Astrocyte (in vitro differentiated cells and primary cell): ENCODE measurements around the gene SELENOW. TPM values are rescaled to one million over a fixed set of nuclear protein-coding genes. Genes with fewer than 3 reads are reported as not detected.

ENCODE experiments used
- DNase-seq: peaks from one replicate; pipeline ENCODE4 v3.0.0-alpha.2; 2010; ENCODE audit warnings: low read depth
- FAIRE-seq: peaks from 2 replicates; lab custom pipeline; 2011; peaks lifted over from hg19 to GRCh38; lab: Jason Lieb, UNC
- H2AFZ ChIP-seq: 2 replicates; pipeline ENCODE4 v1.6.0; 2012; ENCODE audit warnings: low read depth, low read length, inconsistent platforms
- H3K27ac ChIP-seq: 2 replicates; pipeline ENCODE4 v1.5.1; 2011; ENCODE audit warnings: low read depth, low read length, inconsistent platforms
- H3K27me3 ChIP-seq: 2 replicates; pipeline ENCODE4 v1.6.0; 2011; ENCODE audit warnings: low read length, inconsistent platforms; ENCODE audit not compliant: insufficient read depth
- H3K36me3 ChIP-seq: 2 replicates; pipeline ENCODE4 v1.5.1; 2011; ENCODE audit warnings: low read length, inconsistent platforms; ENCODE audit not compliant: insufficient read depth
- H3K4me1 ChIP-seq: 2 replicates; pipeline ENCODE4 v1.5.1; 2011; ENCODE audit warnings: low read length, inconsistent platforms; ENCODE audit not compliant: insufficient read depth
- H3K4me2 ChIP-seq: 2 replicates; pipeline ENCODE4 v1.6.0; 2012; ENCODE audit warnings: low read length, inconsistent platforms
- H3K4me3 ChIP-seq: 2 replicates; pipeline ENCODE4 v1.5.1; 2011; ENCODE audit warnings: low read depth, mild to moderate bottlenecking, low read length, inconsistent platforms; ENCODE audit not compliant: insufficient read depth
- H3K79me2 ChIP-seq: 2 replicates; pipeline ENCODE4 v1.6.0; 2012; ENCODE audit warnings: mild to moderate bottlenecking, low read length, inconsistent platforms; ENCODE audit not compliant: insufficient read depth
- H3K9ac ChIP-seq: 2 replicates; pipeline ENCODE4 v1.6.0; 2012; ENCODE audit warnings: mild to moderate bottlenecking, low read length, inconsistent platforms
- H3K9me3 ChIP-seq: 2 replicates; pipeline ENCODE4 v1.5.1; 2012; ENCODE audit warnings: low read depth, mild to moderate bottlenecking, low read length, inconsistent platforms; ENCODE audit not compliant: insufficient read depth
- H4K20me1 ChIP-seq: 2 replicates; pipeline ENCODE4 v1.6.0; 2012; ENCODE audit warnings: low read length, inconsistent platforms; ENCODE audit not compliant: insufficient read depth
- H3K27ac Mint-ChIP-seq: one replicate; pipeline ENCODE4 v1.8.0; 2021; ENCODE audit warnings: mild to moderate bottlenecking, mixed read lengths; ENCODE audit not compliant: unreplicated experiment
- H3K27me3 Mint-ChIP-seq: one replicate; pipeline ENCODE4 v1.8.0; 2021; ENCODE audit warnings: low read depth, mixed read lengths; ENCODE audit not compliant: unreplicated experiment
- H3K36me3 Mint-ChIP-seq: one replicate; pipeline ENCODE4 v1.8.0; 2021; ENCODE audit warnings: low read depth, mixed read lengths; ENCODE audit not compliant: unreplicated experiment
- H3K4me1 Mint-ChIP-seq: one replicate; pipeline ENCODE4 v1.8.0; 2021; ENCODE audit warnings: low read depth, mixed read lengths; ENCODE audit not compliant: unreplicated experiment
- H3K4me3 Mint-ChIP-seq: one replicate; pipeline ENCODE4 v1.8.0; 2021; ENCODE audit warnings: mild to moderate bottlenecking, moderate library complexity, mixed read lengths; ENCODE audit not compliant: unreplicated experiment
- H3K9me3 Mint-ChIP-seq: one replicate; pipeline ENCODE4 v1.8.0; 2021; ENCODE audit warnings: mild to moderate bottlenecking, mixed read lengths; ENCODE audit not compliant: unreplicated experiment
- EZH2 ChIP-seq: IDR thresholded peaks from 2 replicates; pipeline ENCODE4 v1.6.1; 2012; ENCODE audit warnings: mild to moderate bottlenecking, low read length, inconsistent platforms; ENCODE audit not compliant: insufficient read depth
- total RNA-seq: library from RNA; stranded (reverse); gene quantifications from 2 replicates; pipeline ENCODE4 v1.2.1, GENCODE V29; 2021
- TF ChIP-seq, protein P1 (sequence below): IDR thresholded peaks from 2 replicates; pipeline ENCODE4 v1.5.1; 2011; ENCODE audit warnings: low read depth, mild to moderate bottlenecking, inconsistent platforms, low read length, moderate library complexity; ENCODE audit not compliant: insufficient read depth

The SELENOW gene
- total RNA-seq, 1 donor from 2014 or later = 279 TPM

DNA sequence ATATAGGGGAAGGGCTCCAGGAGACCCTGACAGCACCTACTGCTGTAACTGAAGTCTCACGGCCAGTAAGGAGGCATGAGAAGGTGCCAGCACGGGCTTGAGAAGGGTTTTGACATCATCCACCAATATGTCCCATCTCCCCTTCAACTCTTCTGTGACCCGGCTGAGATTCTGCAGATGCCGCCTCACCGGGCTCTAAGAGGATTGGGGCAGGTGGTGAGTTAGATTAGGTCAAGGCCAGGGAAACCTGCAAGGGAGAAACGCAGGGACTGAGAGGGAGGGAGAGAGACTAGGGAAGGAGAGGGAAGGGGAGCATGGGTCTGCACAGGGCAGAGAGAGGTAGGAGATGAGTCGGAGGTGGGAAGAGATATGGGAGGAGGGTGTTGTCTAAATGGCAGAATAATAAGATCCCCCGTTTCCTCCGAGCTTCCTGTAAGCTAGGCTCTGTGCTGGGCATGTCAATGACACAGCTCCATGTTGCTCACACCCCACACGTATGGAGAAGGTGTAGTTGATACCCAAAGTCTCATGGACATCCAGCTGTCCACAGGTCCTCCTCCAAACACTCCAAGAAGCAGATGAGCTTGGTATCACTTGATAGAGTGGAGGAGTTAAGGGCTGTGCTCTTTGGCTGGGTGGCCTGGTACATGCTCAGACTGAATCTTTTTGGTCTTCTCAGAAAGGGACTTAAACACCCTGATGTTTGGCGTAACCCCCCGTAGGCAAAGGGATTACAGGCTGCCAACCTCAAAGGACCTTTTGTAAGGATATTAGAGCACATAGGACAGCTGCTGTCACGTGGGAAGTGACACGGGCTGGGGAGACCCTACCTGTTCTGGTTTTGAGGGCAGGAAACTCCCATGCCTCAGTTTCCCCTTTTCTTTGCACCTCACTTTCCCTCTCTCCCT lies 19.7 kb downstream of the SELENOW start:
- H3K9me3 Mint-ChIP-seq = peaks cover 10% of the 10 kb centered on the region
- H3K27me3 ChIP-seq = no peaks in the 10 kb centered on the region
- no peaks in the 10 kb centered on the region for H3K79me2 ChIP-seq
- peaks cover 1% of the 10 kb centered on the region for H3K4me1 Mint-ChIP-seq
- TF ChIP-seq EZH2 = no peak
- TF ChIP-seq, protein P1, sequence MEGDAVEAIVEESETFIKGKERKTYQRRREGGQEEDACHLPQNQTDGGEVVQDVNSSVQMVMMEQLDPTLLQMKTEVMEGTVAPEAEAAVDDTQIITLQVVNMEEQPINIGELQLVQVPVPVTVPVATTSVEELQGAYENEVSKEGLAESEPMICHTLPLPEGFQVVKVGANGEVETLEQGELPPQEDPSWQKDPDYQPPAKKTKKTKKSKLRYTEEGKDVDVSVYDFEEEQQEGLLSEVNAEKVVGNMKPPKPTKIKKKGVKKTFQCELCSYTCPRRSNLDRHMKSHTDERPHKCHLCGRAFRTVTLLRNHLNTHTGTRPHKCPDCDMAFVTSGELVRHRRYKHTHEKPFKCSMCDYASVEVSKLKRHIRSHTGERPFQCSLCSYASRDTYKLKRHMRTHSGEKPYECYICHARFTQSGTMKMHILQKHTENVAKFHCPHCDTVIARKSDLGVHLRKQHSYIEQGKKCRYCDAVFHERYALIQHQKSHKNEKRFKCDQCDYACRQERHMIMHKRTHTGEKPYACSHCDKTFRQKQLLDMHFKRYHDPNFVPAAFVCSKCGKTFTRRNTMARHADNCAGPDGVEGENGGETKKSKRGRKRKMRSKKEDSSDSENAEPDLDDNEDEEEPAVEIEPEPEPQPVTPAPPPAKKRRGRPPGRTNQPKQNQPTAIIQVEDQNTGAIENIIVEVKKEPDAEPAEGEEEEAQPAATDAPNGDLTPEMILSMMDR = no peak
- peaks cover 8% of the 10 kb centered on the region for H3K27me3 Mint-ChIP-seq
- no peak overlapping the region for H3K27ac ChIP-seq
- no peaks in the 10 kb centered on the region for H3K36me3 ChIP-seq
- no peak overlapping the region for H3K4me2 ChIP-seq
- no peaks in the 10 kb centered on the region for H3K9me3 ChIP-seq
- DNase-seq = no peak
- H3K9ac ChIP-seq = no peak overlapping the region
- H3K4me1 ChIP-seq = no peaks in the 10 kb centered on the region
- no peaks in the 10 kb centered on the region for H4K20me1 ChIP-seq
- no peak overlapping the region for H3K27ac Mint-ChIP-seq
- H3K36me3 Mint-ChIP-seq = no peaks in the 10 kb centered on the region
- H2AFZ ChIP-seq = no peak overlapping the region
- H3K4me3 Mint-ChIP-seq = no peak overlapping the region
- H3K4me3 ChIP-seq = no peak overlapping the region
- FAIRE-seq = no peak

DNA sequence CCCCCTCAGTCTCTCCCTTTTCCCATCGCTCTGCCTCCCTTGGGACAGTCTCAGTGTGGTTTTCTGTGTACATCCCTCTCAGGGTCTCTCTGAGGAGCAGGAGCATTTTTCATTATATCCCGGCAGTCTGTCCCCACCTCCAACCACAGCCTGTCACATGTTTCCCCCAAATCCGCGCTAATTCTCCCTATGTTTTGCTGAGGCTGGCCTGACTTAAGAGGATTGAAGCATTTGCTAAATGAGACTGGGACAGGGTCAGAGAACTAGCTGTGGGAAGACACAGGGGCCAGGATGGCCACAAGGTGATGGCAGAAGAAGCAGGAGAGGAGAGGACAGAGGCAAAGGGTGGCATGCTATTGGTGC lies 20.4 kb downstream of the SELENOW start:
- Histone ChIP-seq H3K79me2 (no peaks in the 10 kb centered on the region), H4K20me1 (no peaks in the 10 kb centered on the region), H3K4me1 (no peaks in the 10 kb centered on the region), H3K4me2 (no peak overlapping the region), H2AFZ (no peak overlapping the region), H3K9ac (no peak overlapping the region), H3K27ac (no peak overlapping the region), H3K27me3 (no peaks in the 10 kb centered on the region), H3K36me3 (no peaks in the 10 kb centered on the region), H3K4me3 (no peak overlapping the region), H3K9me3 (no peaks in the 10 kb centered on the region)
- peaks cover 10% of the 10 kb centered on the region for H3K9me3 Mint-ChIP-seq
- H3K4me1 Mint-ChIP-seq = peaks cover 1% of the 10 kb centered on the region
- DNase-seq (no peak), FAIRE-seq (no peak)
- no peaks in the 10 kb centered on the region for H3K36me3 Mint-ChIP-seq
- TF ChIP-seq, protein P1 = no peak
- TF ChIP-seq EZH2 = no peak
- H3K4me3 Mint-ChIP-seq = no peak overlapping the region
- peaks cover 8% of the 10 kb centered on the region for H3K27me3 Mint-ChIP-seq
- H3K27ac Mint-ChIP-seq = no peak overlapping the region

DNA sequence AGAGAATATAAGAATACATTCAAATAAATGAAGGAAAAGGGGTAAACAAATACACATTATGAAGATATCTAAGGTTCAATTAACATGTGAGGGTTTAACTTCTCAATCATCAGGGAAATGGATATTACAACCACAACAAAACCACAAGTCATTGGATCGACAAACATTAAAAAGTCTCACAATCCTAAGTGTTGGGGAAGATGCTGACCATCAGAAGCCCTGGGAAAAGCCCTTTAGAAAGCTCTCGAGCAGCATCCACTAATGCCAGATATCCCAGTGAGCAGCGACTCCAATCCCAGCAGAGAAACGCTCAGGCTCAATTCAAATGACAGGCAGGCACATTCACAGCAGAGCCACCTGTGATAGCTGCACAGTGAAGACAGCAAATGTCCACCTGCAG lies 22.8 kb downstream of the SELENOW start:
- H2AFZ ChIP-seq = no peak overlapping the region
- H3K4me3 Mint-ChIP-seq = no peak overlapping the region
- DNase-seq = no peak
- no peaks in the 10 kb centered on the region for H3K79me2 ChIP-seq
- no peak overlapping the region for H3K9ac ChIP-seq
- peaks cover 1% of the 10 kb centered on the region for H3K4me1 Mint-ChIP-seq
- no peaks in the 10 kb centered on the region for H3K36me3 ChIP-seq
- no peaks in the 10 kb centered on the region for H3K27me3 ChIP-seq
- H3K4me2 ChIP-seq = no peak overlapping the region
- H3K9me3 ChIP-seq = no peaks in the 10 kb centered on the region
- peaks cover 2% of the 10 kb centered on the region for H3K36me3 Mint-ChIP-seq
- no peaks in the 10 kb centered on the region for H3K4me1 ChIP-seq
- no peak overlapping the region for H3K27ac ChIP-seq
- peaks cover 10% of the 10 kb centered on the region for H3K9me3 Mint-ChIP-seq
- peak; percentile 67 for FAIRE-seq
- H3K27me3 Mint-ChIP-seq = peaks cover 14% of the 10 kb centered on the region
- H3K4me3 ChIP-seq = no peak overlapping the region
- no peak for TF ChIP-seq EZH2
- TF ChIP-seq, protein P1 = no peak
- H4K20me1 ChIP-seq = no peaks in the 10 kb centered on the region
- no peak overlapping the region for H3K27ac Mint-ChIP-seq
